ENCODE measurements around the gene CPPED1. TPM values are rescaled to one million over a fixed set of nuclear protein-coding genes. Genes with fewer than 3 reads are reported as not detected.
"Not testable (repeated sequence)": the region's sequence is repeated elsewhere in the genome, so short reads cannot be mapped to it uniquely, and the experiment has no call there.

CPPED1 gene
- total and polyA plus RNA-seq, 12 donors = 5.6 to 20.2 (median 13.6) TPM

DNA sequence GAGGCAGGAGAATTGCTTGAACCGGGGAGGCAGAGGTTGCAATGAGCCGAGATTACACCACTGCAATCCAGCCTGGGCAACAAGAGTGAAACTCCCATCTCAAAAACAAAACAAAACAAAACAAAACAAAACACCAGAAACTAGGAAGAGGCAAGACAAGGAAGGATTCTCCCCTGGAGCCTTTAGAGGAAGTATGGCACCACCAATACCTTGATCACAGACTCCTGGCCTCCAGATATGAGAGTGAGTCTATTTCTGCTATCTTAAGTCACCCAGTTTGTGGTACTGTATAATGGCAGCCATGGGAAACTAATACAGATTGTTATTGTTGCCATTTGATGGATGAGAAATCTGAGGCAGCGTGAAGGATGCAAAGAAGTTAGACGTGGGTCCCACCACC, 14.6 kb upstream of the CPPED1 start:
- TF ChIP-seq, protein P1, sequence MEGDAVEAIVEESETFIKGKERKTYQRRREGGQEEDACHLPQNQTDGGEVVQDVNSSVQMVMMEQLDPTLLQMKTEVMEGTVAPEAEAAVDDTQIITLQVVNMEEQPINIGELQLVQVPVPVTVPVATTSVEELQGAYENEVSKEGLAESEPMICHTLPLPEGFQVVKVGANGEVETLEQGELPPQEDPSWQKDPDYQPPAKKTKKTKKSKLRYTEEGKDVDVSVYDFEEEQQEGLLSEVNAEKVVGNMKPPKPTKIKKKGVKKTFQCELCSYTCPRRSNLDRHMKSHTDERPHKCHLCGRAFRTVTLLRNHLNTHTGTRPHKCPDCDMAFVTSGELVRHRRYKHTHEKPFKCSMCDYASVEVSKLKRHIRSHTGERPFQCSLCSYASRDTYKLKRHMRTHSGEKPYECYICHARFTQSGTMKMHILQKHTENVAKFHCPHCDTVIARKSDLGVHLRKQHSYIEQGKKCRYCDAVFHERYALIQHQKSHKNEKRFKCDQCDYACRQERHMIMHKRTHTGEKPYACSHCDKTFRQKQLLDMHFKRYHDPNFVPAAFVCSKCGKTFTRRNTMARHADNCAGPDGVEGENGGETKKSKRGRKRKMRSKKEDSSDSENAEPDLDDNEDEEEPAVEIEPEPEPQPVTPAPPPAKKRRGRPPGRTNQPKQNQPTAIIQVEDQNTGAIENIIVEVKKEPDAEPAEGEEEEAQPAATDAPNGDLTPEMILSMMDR (IDR thresholded peaks at IDR 0.05) = no peak
- WGBS, 2 donors = 87 to 93% methylated on average over 4 of the region's 4 CpGs
- no peaks in the 10 kb centered on the region for H3K9me3 ChIP-seq
- DNase-seq (no peak), ATAC-seq (no peak)
- no peak overlapping the region for H3K4me3 ChIP-seq
- intact Hi-C loops (cut with DNase I) = loop anchor here in 7 of 10 donors (2.0 to 10.0 kb wide), 7 partner anchors 234 to 726 kb away; no protein-coding TSS in a partner anchor
- no peaks in the 10 kb centered on the region for H3K27me3 ChIP-seq
- no peak overlapping the region for H3K27ac ChIP-seq
- H3K36me3 ChIP-seq = no peaks in the 10 kb centered on the region
- peaks cover 0 to 18% (median 0%) of the 10 kb centered on the region in 9 donors for H3K4me1 ChIP-seq

DNA sequence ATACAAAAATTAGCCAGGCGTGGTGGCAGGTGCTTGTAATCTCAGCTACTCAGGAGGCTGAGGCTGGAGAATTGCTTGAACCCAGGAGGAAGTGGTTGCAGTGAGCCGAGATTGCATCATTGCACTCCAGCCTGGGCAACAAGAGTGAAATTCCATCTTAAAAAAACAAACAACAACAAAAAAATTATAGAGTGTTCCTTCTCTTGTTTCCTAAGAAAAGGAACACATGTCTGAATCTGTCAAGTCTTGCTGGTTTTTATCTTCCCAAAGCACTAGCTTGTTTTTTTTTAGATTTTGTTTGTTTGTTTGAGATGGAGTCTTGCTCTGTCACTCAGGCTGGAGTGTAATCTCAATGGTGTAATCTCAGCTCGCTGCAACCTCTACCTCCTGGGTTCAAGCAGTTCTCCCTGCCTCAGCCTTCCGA, 13.1 kb upstream of the CPPED1 start:
- intact Hi-C loops (cut with DNase I) = loop anchor here in 6 of 10 donors (5.0 to 10.0 kb wide), 6 partner anchors 232 to 725 kb away; no protein-coding TSS in a partner anchor
- not testable (repeated sequence) for H3K9me3 ChIP-seq, H3K4me3 ChIP-seq, DNase-seq, H3K36me3 ChIP-seq, H3K27me3 ChIP-seq
- 47 to 50% methylated on average over 4 of the region's 4 CpGs for WGBS, 2 donors
- ATAC-seq = peak in 6 of 8 donors; percentile 13 to 59 (median 45)
- H3K4me1 ChIP-seq = peaks cover 0 to 18% (median 0%) of the 10 kb centered on the region in 9 donors
- H3K27ac ChIP-seq = peak overlapping the region in 1 of 10 donors; percentile 26

DNA sequence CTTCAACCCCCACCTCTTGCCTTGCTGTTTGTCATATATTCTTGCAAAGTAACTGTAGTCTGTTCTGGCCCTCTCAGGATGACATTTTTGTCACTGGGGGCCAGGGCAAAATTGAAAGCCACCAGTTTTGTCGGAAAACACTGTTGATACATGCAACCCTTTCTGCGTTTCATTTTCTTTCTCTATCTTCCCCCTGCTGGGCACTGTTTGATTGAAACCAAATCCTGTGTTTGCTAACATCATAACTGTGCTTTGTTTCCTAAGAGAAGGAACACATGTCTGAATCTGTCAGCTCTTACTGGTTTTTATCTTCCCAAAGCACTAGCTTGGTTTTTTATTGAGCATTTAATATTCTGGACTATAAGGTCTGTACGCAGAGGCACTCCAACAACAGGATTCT, 11.7 kb upstream of the CPPED1 start:
- Histone ChIP-seq H3K27me3 (no peaks in the 10 kb centered on the region), H3K4me3 (no peak overlapping the region), H3K36me3 (no peaks in the 10 kb centered on the region), H3K9me3 (peaks cover 0 to 3% (median 0%) of the 10 kb centered on the region in 11 donors), H3K4me1 (peaks cover 0 to 18% (median 0%) of the 10 kb centered on the region in 9 donors), H3K27ac (no peak overlapping the region)
- ATAC-seq (peak in 1 of 8 donors; percentile 14), DNase-seq (no peak)
- WGBS, 2 donors = 50 to 63% methylated on average over 3 of the region's 3 CpGs
- TF ChIP-seq, protein P1 (IDR thresholded peaks at IDR 0.05) = no peak
- intact Hi-C loops (cut with DNase I) = loop anchor here in 6 of 10 donors (5.0 to 10.0 kb wide), 6 partner anchors 231 to 723 kb away; no protein-coding TSS in a partner anchor

DNA sequence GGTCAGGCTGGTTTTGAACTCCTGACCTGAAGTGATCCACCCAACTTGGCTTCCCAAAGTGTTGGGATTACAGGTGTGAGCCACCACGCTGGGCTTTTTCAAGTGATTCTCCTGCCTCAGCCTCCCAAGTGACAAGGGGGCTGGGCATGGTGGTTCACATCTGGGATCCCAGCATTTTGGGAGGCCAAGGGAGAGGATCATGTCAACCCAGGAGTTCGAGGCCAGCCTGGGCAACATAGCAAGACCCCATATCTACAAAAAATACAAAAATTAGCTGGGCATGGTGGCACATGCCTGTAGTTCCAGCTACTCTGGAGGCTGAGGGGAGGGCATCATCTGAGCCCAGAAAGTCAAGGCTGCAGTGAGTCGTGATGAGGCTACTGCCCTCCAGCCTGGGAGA, 10.0 kb upstream of the CPPED1 start:
- intact Hi-C loops (cut with DNase I) = loop anchor here in 4 of 10 donors (10.0 kb wide), 3 partner anchors 229 to 719 kb away; no protein-coding TSS in a partner anchor
- H3K27ac ChIP-seq, H3K27me3 ChIP-seq, H3K36me3 ChIP-seq, H3K4me3 ChIP-seq, DNase-seq, H3K9me3 ChIP-seq, ATAC-seq: not testable (repeated sequence)
- WGBS, 2 donors = 86 to 91% methylated on average over 3 of the region's 3 CpGs
- peaks cover 0 to 18% (median 0%) of the 10 kb centered on the region in 9 donors for H3K4me1 ChIP-seq

DNA sequence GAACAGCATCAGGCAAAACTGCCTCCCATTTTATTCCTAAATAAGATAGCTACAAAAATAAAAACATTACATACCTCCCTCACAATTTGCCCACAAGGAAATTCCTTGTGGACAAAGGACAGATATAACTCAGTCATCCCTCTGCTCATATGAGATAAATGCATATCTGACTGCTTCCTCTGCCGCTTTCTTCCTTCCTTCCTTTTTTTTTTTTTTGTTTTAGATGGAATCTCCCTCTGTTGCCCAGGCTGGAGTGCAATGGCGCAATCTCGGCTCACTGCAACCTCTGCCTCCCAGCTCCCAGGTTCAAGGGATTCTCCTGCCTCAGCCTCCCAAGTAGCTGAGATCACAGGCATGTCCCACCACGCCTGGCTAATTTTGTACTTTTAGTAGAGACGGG, 9.6 kb upstream of the CPPED1 start:
- H3K4me1 ChIP-seq = peaks cover 0 to 18% (median 0%) of the 10 kb centered on the region in 9 donors
- not testable (repeated sequence) for H3K27ac ChIP-seq, H3K9me3 ChIP-seq, H3K27me3 ChIP-seq, DNase-seq, H3K36me3 ChIP-seq, ATAC-seq, H3K4me3 ChIP-seq
- intact Hi-C loops (cut with DNase I) = loop anchor here in 4 of 10 donors (10.0 kb wide), 3 partner anchors 229 to 719 kb away; no protein-coding TSS in a partner anchor
- WGBS, 2 donors = 63 to 71% methylated on average over 5 of the region's 5 CpGs
